ENCODE results near the gene LCORL.

DNA sequence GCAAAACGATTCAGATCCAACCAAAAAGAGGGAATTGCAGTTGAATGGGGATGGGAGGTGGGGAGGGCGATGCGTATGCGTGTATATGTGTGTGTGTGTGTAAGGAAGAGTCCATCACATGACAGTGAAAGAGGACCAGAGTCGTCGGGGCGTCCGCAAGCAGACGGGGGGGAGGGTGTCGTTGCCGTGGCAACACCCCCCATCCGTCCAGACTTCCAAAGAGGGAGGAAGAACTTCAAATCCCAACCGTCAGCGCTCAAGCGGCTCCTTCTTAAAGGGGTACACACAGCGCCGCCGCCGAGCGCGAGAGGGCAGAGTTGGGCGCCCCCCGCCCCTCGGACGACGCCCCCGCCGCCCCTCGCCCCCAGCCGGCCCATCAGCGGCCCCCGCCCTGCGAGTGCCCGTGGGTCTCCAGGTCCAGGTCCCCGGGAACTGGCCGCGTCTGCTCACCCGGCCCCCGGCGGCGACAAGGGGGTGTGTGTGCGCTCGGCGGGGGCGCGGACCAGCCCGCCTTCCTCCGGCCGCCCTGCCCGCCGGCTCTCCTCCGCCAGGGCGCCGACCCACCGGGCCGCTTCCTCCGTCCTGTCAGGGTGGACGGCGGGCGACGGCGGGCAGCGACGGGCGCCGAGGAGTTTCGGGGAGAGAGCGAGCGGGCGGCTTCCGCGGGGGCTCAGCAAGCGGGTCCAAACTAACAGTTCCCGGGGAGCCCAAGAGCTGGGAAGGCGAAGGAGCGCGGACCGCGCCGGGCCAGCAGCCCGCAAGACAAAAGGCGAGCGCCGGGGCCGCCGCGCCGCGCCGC is 685 bp downstream of the LCORL start:
- TF ChIP-seq EZH2 (optimal IDR thresholded peaks at IDR 0.05; ENCODE audit: low read depth, low read length), result no peak
- TF ChIP-seq, protein P1, sequence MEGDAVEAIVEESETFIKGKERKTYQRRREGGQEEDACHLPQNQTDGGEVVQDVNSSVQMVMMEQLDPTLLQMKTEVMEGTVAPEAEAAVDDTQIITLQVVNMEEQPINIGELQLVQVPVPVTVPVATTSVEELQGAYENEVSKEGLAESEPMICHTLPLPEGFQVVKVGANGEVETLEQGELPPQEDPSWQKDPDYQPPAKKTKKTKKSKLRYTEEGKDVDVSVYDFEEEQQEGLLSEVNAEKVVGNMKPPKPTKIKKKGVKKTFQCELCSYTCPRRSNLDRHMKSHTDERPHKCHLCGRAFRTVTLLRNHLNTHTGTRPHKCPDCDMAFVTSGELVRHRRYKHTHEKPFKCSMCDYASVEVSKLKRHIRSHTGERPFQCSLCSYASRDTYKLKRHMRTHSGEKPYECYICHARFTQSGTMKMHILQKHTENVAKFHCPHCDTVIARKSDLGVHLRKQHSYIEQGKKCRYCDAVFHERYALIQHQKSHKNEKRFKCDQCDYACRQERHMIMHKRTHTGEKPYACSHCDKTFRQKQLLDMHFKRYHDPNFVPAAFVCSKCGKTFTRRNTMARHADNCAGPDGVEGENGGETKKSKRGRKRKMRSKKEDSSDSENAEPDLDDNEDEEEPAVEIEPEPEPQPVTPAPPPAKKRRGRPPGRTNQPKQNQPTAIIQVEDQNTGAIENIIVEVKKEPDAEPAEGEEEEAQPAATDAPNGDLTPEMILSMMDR (IDR thresholded peaks at IDR 0.05; ENCODE audit: low read length), result no peak
- TF ChIP-seq EZH2phosphoT487 (IDR thresholded peaks at IDR 0.05; ENCODE audit: low read length), result no peak

All from MM.1S (cell line).